Measurements from ENCODE around the gene GOLGA6L2. TPM values are rescaled to one million over a fixed set of nuclear protein-coding genes. Genes with fewer than 3 reads are reported as not detected.

The GOLGA6L2 gene
- total RNA-seq, 1 donor from 2014 or later = not detected

DNA sequence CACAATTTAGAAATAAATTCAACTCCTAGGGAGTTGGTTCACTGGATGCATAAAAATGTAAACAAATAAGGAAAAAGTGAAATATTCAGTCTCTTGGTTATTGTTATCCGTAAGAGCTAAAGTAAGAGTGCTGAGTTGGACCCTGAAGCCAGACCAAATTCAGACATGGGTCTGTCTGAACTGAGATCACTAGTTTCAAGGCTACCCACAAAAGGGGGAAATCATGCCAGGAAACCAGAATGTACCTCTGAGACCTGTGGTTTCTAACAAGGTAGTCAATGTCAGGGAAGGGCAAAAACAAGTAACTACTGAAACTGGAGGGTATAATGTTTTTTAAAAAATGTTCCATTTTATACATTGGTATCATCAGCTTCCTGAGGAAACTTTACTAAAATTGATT, 35.2 kb upstream of the GOLGA6L2 start:
- Mint-ChIP-seq H3K4me1 (ENCODE audit: low read depth) (no peaks in the 10 kb centered on the region), H3K36me3 (ENCODE audit: low read depth) (no peaks in the 10 kb centered on the region), H3K9me3 (ENCODE audit: low read depth) (peaks cover 6% of the 10 kb centered on the region), H3K27ac (ENCODE audit: unreplicated experiment) (no peak overlapping the region), H3K4me3 (ENCODE audit: unreplicated experiment) (no peak overlapping the region), H3K27me3 (ENCODE audit: low read depth) (no peaks in the 10 kb centered on the region)
- TF ChIP-seq, protein P1, sequence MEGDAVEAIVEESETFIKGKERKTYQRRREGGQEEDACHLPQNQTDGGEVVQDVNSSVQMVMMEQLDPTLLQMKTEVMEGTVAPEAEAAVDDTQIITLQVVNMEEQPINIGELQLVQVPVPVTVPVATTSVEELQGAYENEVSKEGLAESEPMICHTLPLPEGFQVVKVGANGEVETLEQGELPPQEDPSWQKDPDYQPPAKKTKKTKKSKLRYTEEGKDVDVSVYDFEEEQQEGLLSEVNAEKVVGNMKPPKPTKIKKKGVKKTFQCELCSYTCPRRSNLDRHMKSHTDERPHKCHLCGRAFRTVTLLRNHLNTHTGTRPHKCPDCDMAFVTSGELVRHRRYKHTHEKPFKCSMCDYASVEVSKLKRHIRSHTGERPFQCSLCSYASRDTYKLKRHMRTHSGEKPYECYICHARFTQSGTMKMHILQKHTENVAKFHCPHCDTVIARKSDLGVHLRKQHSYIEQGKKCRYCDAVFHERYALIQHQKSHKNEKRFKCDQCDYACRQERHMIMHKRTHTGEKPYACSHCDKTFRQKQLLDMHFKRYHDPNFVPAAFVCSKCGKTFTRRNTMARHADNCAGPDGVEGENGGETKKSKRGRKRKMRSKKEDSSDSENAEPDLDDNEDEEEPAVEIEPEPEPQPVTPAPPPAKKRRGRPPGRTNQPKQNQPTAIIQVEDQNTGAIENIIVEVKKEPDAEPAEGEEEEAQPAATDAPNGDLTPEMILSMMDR (IDR thresholded peaks at IDR 0.05) = no peak
- DNase-seq (ENCODE audit: low spot score) = no peak

DNA sequence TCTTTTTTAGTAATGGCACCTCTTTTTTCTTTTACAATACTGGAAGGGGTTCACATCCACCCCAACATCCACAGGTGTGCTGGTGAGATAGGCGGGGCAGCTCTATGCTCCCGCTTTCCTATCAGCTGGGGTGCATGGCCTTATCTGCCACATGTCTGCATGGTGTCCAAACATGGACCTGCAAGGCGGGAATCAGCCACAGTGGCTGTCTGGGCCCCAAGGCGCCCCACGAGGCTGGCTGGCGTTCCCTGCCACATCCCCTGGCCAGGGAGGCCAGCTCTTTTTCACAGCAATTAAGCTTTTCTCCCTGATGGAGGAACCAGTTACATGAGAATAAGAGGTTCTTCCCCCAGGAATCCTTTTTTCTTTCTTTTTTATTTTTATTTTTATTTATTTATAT, 30.9 kb upstream of the GOLGA6L2 start:
- Mint-ChIP-seq H3K36me3 (ENCODE audit: low read depth) (no peaks in the 10 kb centered on the region), H3K27me3 (ENCODE audit: low read depth) (no peaks in the 10 kb centered on the region), H3K27ac (ENCODE audit: unreplicated experiment) (no peak overlapping the region), H3K9me3 (ENCODE audit: low read depth) (no peaks in the 10 kb centered on the region), H3K4me1 (ENCODE audit: low read depth) (no peaks in the 10 kb centered on the region), H3K4me3 (ENCODE audit: unreplicated experiment) (no peak overlapping the region)
- DNase-seq (ENCODE audit: low spot score) = no peak
- TF ChIP-seq, protein P1 (IDR thresholded peaks at IDR 0.05) = no peak

DNA sequence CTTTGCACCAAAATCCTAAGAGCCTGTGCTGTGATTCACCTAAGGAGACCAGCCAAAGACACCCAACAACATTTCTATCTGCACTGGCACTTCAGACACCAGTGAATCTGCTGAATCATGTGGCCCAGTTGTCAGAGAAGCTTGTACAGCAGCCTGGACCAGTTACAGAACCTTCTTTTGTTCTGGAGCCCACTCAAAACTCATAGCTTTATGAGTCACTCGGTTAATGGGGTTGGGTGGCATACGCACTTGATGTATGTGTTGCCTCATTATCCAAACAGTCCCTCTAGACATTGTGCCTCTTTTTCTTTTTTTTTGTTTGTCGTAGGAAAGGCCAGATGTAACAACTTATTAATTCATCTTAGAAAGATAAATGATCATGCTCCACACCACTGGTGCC, 25.6 kb upstream of the GOLGA6L2 start:
- no peak overlapping the region for H3K27ac Mint-ChIP-seq (ENCODE audit: unreplicated experiment)
- H3K4me1 Mint-ChIP-seq (ENCODE audit: low read depth) = no peaks in the 10 kb centered on the region
- no peak overlapping the region for H3K4me3 Mint-ChIP-seq (ENCODE audit: unreplicated experiment)
- no peaks in the 10 kb centered on the region for H3K27me3 Mint-ChIP-seq (ENCODE audit: low read depth)
- no peaks in the 10 kb centered on the region for H3K9me3 Mint-ChIP-seq (ENCODE audit: low read depth)
- DNase-seq (ENCODE audit: low spot score) = no peak
- H3K36me3 Mint-ChIP-seq (ENCODE audit: low read depth) = no peaks in the 10 kb centered on the region
- TF ChIP-seq, protein P1 (IDR thresholded peaks at IDR 0.05) = no peak

DNA sequence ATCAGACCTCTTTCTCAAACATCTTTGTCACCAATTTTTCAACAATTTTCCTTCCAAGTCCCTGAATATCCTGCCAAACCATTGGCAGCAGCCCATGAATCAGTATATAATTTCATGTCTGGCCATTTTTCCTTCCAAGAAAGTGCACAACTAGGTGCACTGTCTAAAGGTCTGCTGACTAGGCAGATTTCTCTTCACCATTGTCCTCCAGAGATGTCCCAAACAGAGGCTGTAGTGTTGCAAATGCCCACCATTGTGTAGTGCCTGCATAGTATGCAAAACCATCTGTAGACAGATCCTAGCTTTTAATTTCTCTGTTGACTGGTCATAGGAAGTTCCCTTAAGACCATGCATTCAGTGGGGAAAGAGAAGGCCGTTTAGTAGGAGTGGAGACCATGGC, 25.0 kb upstream of the GOLGA6L2 start:
- H3K27ac Mint-ChIP-seq (ENCODE audit: unreplicated experiment) = no peak overlapping the region
- H3K27me3 Mint-ChIP-seq (ENCODE audit: low read depth) = no peaks in the 10 kb centered on the region
- H3K4me3 Mint-ChIP-seq (ENCODE audit: unreplicated experiment) = no peak overlapping the region
- TF ChIP-seq, protein P1 (IDR thresholded peaks at IDR 0.05) = no peak
- H3K4me1 Mint-ChIP-seq (ENCODE audit: low read depth) = no peaks in the 10 kb centered on the region
- no peak for DNase-seq (ENCODE audit: low spot score)
- no peaks in the 10 kb centered on the region for H3K9me3 Mint-ChIP-seq (ENCODE audit: low read depth)
- no peaks in the 10 kb centered on the region for H3K36me3 Mint-ChIP-seq (ENCODE audit: low read depth)

DNA sequence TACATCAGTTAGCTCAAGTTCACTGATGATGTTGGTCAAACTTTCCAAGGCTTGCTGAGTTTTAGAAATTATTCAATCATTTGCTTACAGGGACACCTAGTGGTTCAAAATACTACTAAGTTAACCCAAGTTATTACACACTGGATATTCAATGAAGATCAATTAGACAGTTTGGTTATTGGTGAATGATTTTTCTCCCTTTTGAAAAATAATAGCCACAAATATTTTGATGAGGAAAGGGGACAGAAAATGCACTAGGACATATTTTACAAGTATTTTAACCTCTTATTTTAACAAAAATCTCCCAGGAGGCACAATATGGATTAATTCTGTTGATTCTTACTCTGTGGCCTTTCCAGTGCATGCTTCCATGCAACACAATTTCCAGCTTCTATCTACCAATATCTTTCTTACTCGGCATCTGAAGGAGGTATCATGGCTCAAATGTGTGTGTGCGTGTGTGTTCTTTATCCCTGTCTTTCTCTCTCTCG, 20.1 kb upstream of the GOLGA6L2 start:
- TF ChIP-seq, protein P1 (IDR thresholded peaks at IDR 0.05) = peak; percentile 78
- H3K4me1 Mint-ChIP-seq (ENCODE audit: low read depth) = no peaks in the 10 kb centered on the region
- H3K4me3 Mint-ChIP-seq (ENCODE audit: unreplicated experiment) = no peak overlapping the region
- no peak overlapping the region for H3K27ac Mint-ChIP-seq (ENCODE audit: unreplicated experiment)
- no peaks in the 10 kb centered on the region for H3K27me3 Mint-ChIP-seq (ENCODE audit: low read depth)
- no peaks in the 10 kb centered on the region for H3K9me3 Mint-ChIP-seq (ENCODE audit: low read depth)
- no peak for DNase-seq (ENCODE audit: low spot score)
- no peaks in the 10 kb centered on the region for H3K36me3 Mint-ChIP-seq (ENCODE audit: low read depth)
